Thoracic aorta (tissue), 2 donors: ENCODE data around the gene PAK1. TPM values are rescaled to one million over a fixed set of nuclear protein-coding genes. Genes with fewer than 3 reads are reported as not detected.

ENCODE experiments used
- ATAC-seq: fragments of 150-250 bp; one replicate; pipeline ENCODE4 v1.8.0; 2017; ENCODE audit warnings: low read depth; ENCODE audit not compliant: insufficient number of reproducible peaks, low FRiP score
- DNase-seq: peaks from one replicate; pipeline ENCODE4 v3.0.0-alpha.2; 2020; ENCODE audit warnings: low spot score
- H3K27ac ChIP-seq, 2 donors: fragments of 200-600 bp; sonication (generic); 1 replicate in 1 of 2; 2 replicates in 1 of 2; pipeline ENCODE4 v1.5.1; 2016; ENCODE audit warnings: mild to moderate bottlenecking in 2 of 2, moderate library complexity in 2 of 2
- H3K27me3 ChIP-seq: fragments of 200-600 bp; sonication (generic); replicated peaks from 2 replicates; pipeline ENCODE4 v1.6.0; 2016; ENCODE audit warnings: mild to moderate bottlenecking; ENCODE audit not compliant: insufficient read depth
- H3K36me3 ChIP-seq: fragments of 200-600 bp; sonication (generic); one replicate; pipeline ENCODE4 v1.5.1; 2016
- H3K4me1 ChIP-seq, 2 donors: fragments of 200-600 bp; sonication (generic); 1 replicate in 1 of 2; 2 replicates in 1 of 2; pipeline versions ENCODE4 v1.5.1 to v1.6.0; 2016; ENCODE audit warnings: low read depth in 2 of 2, mild to moderate bottlenecking in 1 of 2; ENCODE audit not compliant: control insufficient read depth in 1 of 2
- H3K4me3 ChIP-seq: fragments of 200-600 bp; sonication (generic); 2 replicates; pipeline ENCODE4 v1.5.1; 2016; ENCODE audit warnings: mild to moderate bottlenecking
- H3K9me3 ChIP-seq: fragments of 200-600 bp; sonication (generic); 2 replicates; pipeline ENCODE4 v1.5.1; 2016
- CTCF ChIP-seq: fragments of 200-600 bp; sonication (generic); IDR thresholded peaks from one replicate; pipeline ENCODE4 v1.5.1; 2019; ENCODE audit warnings: antibody characterized with exemption
- total RNA-seq, 2 donors: library from RNA; depleted of rRNA; stranded (reverse); fragments of >200 nt; gene quantifications; one replicate each; pipeline versions ENCODE4 v1.1.0 to v1.2.3, GENCODE V29; 2016

PAK1 gene
- total RNA-seq, 2 donors from 2014 or later, result 29.4 to 48.3 TPM

- no peaks in the 10 kb centered on the region for H3K9me3 ChIP-seq
- no peak overlapping the region for H3K27ac ChIP-seq
- H3K27me3 ChIP-seq, result no peaks in the 10 kb centered on the region
- no peak overlapping the region for H3K4me3 ChIP-seq
- no peaks in the 10 kb centered on the region for H3K36me3 ChIP-seq
- no peaks in the 10 kb centered on the region for H3K4me1 ChIP-seq
- TF ChIP-seq CTCF, result no peak
- ATAC-seq, result no peak
- DNase-seq, result no peak
These were observed 16.6 kb downstream of the PAK1 start for GRCh38 chr11:77457340-77457739.

GRCh38 chr11:77455740-77456139, 18.2 kb downstream of the PAK1 start:
- no peak overlapping the region for H3K4me3 ChIP-seq
- no peaks in the 10 kb centered on the region for H3K4me1 ChIP-seq
- no peaks in the 10 kb centered on the region for H3K27me3 ChIP-seq
- TF ChIP-seq CTCF, result no peak
- no peak for ATAC-seq
- DNase-seq, result no peak
- no peaks in the 10 kb centered on the region for H3K36me3 ChIP-seq
- no peaks in the 10 kb centered on the region for H3K9me3 ChIP-seq
- no peak overlapping the region for H3K27ac ChIP-seq

GRCh38 chr11:77454867-77455655, 18.8 kb downstream of the PAK1 start:
- Histone ChIP-seq H3K27me3 (no peaks in the 10 kb centered on the region), H3K4me3 (no peak overlapping the region), H3K27ac (no peak overlapping the region), H3K9me3 (no peaks in the 10 kb centered on the region), H3K36me3 (no peaks in the 10 kb centered on the region), H3K4me1 (no peaks in the 10 kb centered on the region)
- no peak for TF ChIP-seq CTCF
- DNase-seq (no peak), ATAC-seq (no peak)

GRCh38 chr11:77450227-77450626, 23.7 kb downstream of the PAK1 start:
- no peak for TF ChIP-seq CTCF
- no peak for DNase-seq
- no peaks in the 10 kb centered on the region for H3K9me3 ChIP-seq
- H3K27ac ChIP-seq, result no peak overlapping the region
- no peaks in the 10 kb centered on the region for H3K36me3 ChIP-seq
- H3K4me1 ChIP-seq, result no peaks in the 10 kb centered on the region
- no peak overlapping the region for H3K4me3 ChIP-seq
- no peaks in the 10 kb centered on the region for H3K27me3 ChIP-seq
- ATAC-seq, result no peak

- DNase-seq, result no peak
- no peaks in the 10 kb centered on the region for H3K4me1 ChIP-seq
- no peaks in the 10 kb centered on the region for H3K27me3 ChIP-seq
- no peak for ATAC-seq
- H3K27ac ChIP-seq, result no peak overlapping the region
- no peaks in the 10 kb centered on the region for H3K9me3 ChIP-seq
- H3K4me3 ChIP-seq, result no peak overlapping the region
- no peak for TF ChIP-seq CTCF
- H3K36me3 ChIP-seq, result no peaks in the 10 kb centered on the region
These were observed 24.1 kb downstream of the PAK1 start for GRCh38 chr11:77449784-77450183.
